Measurements from ENCODE around the gene DOCK9. TPM values are rescaled to one million over a fixed set of nuclear protein-coding genes. Genes with fewer than 3 reads are reported as not detected.

The DOCK9 gene
- total RNA-seq, 2 experiments from 2014 or later: 92.4 to 100 TPM

DNA sequence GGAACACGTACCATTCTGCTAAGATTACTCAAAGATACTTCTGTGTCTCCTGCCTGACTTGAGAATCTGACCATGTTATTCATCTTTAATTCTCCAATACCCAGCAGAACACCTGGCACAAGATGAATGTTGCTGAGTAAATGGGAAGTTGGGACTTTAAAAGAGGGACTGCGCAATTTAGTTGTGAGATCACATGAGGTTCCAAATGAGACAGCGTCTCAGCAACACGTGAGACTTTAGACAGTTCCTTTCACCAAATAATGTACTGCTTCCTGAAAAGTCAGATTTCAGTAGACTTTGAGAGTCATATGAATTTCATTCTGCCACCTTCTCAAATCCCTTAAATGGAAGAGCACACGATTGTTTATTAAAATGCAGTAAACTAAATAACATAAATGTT is 36.7 kb downstream of the DOCK9 start:
- H3K27ac Mint-ChIP-seq: no peak overlapping the region
- H3K36me3 Mint-ChIP-seq (ENCODE audit: low read depth): peaks cover 1% of the 10 kb centered on the region
- peaks cover 1% of the 10 kb centered on the region for H3K4me1 Mint-ChIP-seq (ENCODE audit: low read depth)
- POLR2A ChIA-PET: no interaction called here
- ATAC-seq (no peak), DNase-seq (no peak)
- no peak overlapping the region for H3K4me3 Mint-ChIP-seq
- no peaks in the 10 kb centered on the region for H3K27me3 Mint-ChIP-seq (ENCODE audit: low read depth)
- CTCF ChIA-PET: no interaction called here
- H3K9me3 Mint-ChIP-seq (ENCODE audit: insufficient read depth): no peaks in the 10 kb centered on the region

DNA sequence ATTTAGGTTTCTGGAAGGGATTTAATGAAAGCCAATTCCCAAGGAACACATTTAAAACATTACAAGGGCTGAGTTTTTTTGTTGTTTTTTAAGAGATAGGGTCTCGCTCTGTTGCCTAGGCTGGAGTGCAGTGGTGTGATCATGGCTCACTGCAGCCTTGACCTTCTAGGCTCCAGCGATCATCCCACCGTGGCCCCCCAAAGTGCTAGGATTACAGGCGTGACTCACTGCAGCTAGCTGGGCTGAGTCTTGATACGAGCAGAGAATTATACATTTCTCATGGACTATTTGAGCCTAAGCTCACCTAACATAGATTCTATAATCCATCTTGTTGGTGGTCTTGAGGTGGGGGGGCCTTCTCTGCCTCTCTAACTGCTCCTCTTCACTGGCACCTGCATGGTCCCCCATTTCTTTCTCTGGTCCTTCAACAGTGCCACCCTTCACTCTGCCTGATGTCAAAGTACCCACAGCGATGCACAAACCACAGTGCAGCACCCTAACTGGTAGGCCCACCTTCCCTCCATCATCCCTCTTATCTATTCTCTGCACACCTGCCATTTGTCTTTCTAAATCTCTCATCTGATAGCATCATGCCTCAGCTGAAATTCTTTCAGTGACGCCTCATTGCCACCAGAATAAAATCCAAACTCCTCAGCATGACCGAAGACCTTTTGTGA is 37.4 kb downstream of the DOCK9 start:
- no peaks in the 10 kb centered on the region for H3K9me3 Mint-ChIP-seq (ENCODE audit: insufficient read depth)
- no peak for ATAC-seq

DNA sequence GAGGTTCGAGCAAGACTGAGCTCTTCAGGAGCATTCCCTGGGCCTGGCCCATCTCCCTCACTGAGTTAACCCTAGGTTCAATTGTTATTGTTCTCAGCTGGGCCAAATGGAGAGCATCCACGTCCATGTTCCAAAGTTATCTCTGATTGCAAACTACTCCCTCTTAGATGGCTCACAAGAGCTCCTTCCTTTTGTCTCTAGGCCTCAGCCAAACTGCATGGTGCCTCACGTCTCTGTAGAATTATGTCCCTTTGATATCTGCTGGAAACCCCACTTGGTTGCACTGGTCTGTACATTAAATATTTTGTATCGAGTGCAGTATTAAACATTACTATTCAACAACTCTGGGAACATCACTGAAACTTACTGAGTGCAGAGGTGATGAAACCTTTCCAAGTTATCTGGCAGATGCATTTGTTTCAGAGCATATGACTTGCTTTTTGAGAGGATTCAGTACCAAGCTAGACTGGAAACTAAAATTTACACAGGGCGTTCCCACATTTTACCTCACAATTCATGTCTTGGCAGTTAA is 38.1 kb downstream of the DOCK9 start:
- H3K4me1 Mint-ChIP-seq (ENCODE audit: low read depth): peaks cover 1% of the 10 kb centered on the region
- POLR2A ChIA-PET: no interaction called here
- H3K27ac Mint-ChIP-seq: no peak overlapping the region
- peaks cover 8% of the 10 kb centered on the region for H3K36me3 Mint-ChIP-seq (ENCODE audit: low read depth)
- no peaks in the 10 kb centered on the region for H3K27me3 Mint-ChIP-seq (ENCODE audit: low read depth)
- H3K9me3 Mint-ChIP-seq (ENCODE audit: insufficient read depth): peaks cover 4% of the 10 kb centered on the region
- DNase-seq: no peak
- ATAC-seq: no peak
- H3K4me3 Mint-ChIP-seq: no peak overlapping the region
- CTCF ChIA-PET: no interaction called here

More for the DNA sequence above, 37.4 kb downstream of the DOCK9 start:
- H3K27ac Mint-ChIP-seq: no peak overlapping the region
- H3K4me3 Mint-ChIP-seq: no peak overlapping the region
- no peak for DNase-seq
- H3K27me3 Mint-ChIP-seq (ENCODE audit: low read depth): no peaks in the 10 kb centered on the region
- ChIA-PET POLR2A (no interaction called here), CTCF (no interaction called here)
- H3K36me3 Mint-ChIP-seq (ENCODE audit: low read depth): peaks cover 5% of the 10 kb centered on the region
- peaks cover 1% of the 10 kb centered on the region for H3K4me1 Mint-ChIP-seq (ENCODE audit: low read depth)

DNA sequence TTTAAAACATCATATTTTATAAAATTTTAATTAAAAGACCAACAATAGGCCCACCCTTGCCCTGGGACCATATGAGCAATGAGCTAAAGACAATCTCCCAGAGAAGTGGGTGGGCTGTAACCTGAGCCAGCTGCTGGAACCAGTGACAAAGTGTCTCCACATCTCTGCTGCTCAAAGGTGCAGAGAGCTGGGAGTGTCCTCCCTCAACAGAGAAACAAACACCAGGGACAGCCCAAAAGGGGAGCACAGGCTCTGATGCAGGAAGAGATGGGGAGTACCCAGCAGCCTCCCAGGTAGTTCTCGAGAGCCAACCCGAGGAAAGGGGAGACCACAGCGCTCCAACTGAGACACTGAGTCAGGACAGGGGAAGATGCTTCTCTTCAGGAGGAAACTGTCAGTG is 39.1 kb downstream of the DOCK9 start:
- H3K4me3 Mint-ChIP-seq: no peak overlapping the region
- H3K27ac Mint-ChIP-seq: no peak overlapping the region
- peaks cover 15% of the 10 kb centered on the region for H3K36me3 Mint-ChIP-seq (ENCODE audit: low read depth)

GRCh38 chr13:98937911-98938381 is 39.9 kb downstream of the DOCK9 start:
- ATAC-seq (no peak), DNase-seq (no peak)
- POLR2A ChIA-PET: no interaction called here
- CTCF ChIA-PET: no interaction called here
- H3K27me3 Mint-ChIP-seq (ENCODE audit: low read depth): no peaks in the 10 kb centered on the region
- H3K4me3 Mint-ChIP-seq: no peak overlapping the region
- H3K27ac Mint-ChIP-seq: no peak overlapping the region
- H3K9me3 Mint-ChIP-seq (ENCODE audit: insufficient read depth): peaks cover 9% of the 10 kb centered on the region
- peaks cover 20% of the 10 kb centered on the region for H3K36me3 Mint-ChIP-seq (ENCODE audit: low read depth)
- H3K4me1 Mint-ChIP-seq (ENCODE audit: low read depth): peaks cover 1% of the 10 kb centered on the region

More for the DNA sequence above, 39.1 kb downstream of the DOCK9 start:
- ChIA-PET POLR2A (no interaction called here), CTCF (no interaction called here)
- peaks cover 9% of the 10 kb centered on the region for H3K9me3 Mint-ChIP-seq (ENCODE audit: insufficient read depth)
- no peaks in the 10 kb centered on the region for H3K27me3 Mint-ChIP-seq (ENCODE audit: low read depth)
- DNase-seq (no peak), ATAC-seq (no peak)
- H3K4me1 Mint-ChIP-seq (ENCODE audit: low read depth): peaks cover 1% of the 10 kb centered on the region

DNA sequence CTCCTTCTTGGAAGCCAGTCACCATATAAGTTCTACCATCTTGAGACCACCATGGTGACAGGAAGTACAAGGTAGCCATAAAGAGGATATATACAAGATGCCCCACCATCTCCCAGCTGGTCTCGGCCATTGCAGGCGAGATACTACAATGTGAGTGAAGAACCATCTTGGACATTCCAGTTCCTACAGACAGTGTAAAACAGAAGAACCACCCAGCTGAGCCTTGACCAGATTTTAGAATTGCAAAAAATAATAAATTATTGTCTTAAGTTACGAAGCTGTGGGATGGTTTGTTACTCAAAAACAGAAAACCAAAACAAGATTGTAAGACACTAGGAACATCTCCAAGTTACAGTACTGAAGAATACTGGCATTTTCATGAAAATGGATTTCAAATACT is 43.6 kb downstream of the DOCK9 start:
- Mint-ChIP-seq H3K4me1 (ENCODE audit: low read depth) (peaks cover 5% of the 10 kb centered on the region), H3K27ac (no peak overlapping the region), H3K9me3 (ENCODE audit: insufficient read depth) (peaks cover 9% of the 10 kb centered on the region), H3K4me3 (no peak overlapping the region), H3K36me3 (ENCODE audit: low read depth) (peaks cover 29% of the 10 kb centered on the region), H3K27me3 (ENCODE audit: low read depth) (no peaks in the 10 kb centered on the region)
- ATAC-seq (no peak), DNase-seq (no peak)
- CTCF ChIA-PET: interaction anchor here (1.2 kb wide), 1 partner anchor 95 kb away, joined by 3 read pairs; no protein-coding TSS in a partner anchor
- POLR2A ChIA-PET: interaction anchor here (0.6 kb wide), 1 partner anchor 119 kb away, joined by 4 read pairs; no protein-coding TSS in a partner anchor

DNA sequence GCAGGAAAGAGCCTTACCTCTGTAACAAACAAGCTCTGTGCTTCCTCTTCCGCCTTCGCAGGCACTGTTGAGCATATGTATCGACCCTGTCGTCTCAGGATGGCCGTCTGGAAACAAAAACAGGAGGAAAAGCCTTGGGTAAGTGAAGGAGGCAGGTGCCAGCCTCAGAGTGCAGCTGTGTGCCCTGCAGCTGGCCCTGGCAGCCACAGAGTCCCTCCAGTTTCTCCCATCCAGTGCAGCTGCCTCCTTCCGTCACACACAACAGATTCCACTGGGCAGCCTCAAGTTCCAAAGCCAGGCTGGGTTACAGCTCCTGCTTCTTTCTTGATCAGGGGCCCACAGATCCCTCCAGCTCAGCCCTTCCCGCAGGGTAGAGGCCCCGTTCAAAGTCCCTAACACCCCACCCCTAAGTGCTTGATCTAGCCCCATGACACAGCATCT is 47.7 kb downstream of the DOCK9 start:
- peaks cover 4% of the 10 kb centered on the region for H3K4me1 Mint-ChIP-seq (ENCODE audit: low read depth)
- ChIA-PET POLR2A (interaction anchor here (1.3 kb wide), 1 partner anchor 76 kb away, joined by 3 read pairs; no protein-coding TSS in a partner anchor), CTCF (interaction anchor here (0.7 to 1.5 kb wide), 2 partner anchors 9 to 60 kb away, joined by 3 read pairs; no protein-coding TSS in a partner anchor)
- peak overlapping the region; percentile 50 for H3K4me3 Mint-ChIP-seq
- peaks cover 9% of the 10 kb centered on the region for H3K9me3 Mint-ChIP-seq (ENCODE audit: insufficient read depth)
- no peak for DNase-seq
- peaks cover 35% of the 10 kb centered on the region for H3K36me3 Mint-ChIP-seq (ENCODE audit: low read depth)
- H3K27ac Mint-ChIP-seq: peak overlapping the region; percentile 80
- ATAC-seq: peak; percentile 65
- no peaks in the 10 kb centered on the region for H3K27me3 Mint-ChIP-seq (ENCODE audit: low read depth)

DNA sequence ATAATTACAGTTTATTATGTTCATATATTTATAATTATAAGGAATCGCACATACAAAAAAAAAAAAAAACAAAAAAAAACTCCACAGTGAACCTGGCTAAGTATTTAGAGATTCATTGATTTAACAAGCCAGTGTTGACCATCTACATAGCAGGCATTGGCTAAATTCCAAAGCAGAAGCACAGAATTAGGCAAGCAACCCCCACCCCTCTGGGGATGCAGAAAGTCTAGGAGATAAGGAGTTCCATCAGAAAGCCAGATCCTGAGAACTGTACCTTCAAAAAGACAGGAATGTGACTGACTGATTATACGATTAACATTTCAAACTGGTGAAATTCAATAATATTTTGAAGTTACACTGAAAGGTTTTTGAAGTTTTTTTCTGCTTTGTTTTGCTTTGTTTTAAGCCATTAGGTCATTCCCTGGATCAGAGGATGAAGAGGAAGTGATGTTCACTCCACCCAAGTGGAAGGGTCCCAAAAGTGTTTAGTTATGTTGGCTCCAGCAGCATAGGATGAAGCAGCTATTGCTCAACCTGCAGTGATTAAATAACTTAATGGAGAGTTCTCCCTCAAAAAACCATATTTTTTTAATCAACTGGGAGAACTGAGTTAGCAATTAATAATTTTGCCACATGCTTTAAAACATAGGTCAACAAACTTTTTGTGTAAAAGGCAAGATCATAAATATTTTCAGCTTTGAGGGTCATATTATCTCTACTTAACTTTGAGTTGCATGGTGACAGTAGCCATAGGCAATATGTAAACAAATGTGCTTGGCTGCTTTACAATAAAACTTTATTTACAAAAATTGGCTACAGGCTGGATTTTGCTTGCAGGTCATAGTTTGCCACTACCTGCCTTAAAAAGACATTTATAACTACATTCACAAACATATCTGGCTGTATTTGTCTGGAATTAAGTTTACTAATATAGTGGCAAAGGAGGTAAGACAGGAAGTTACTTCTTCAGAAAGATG is 49.6 kb downstream of the DOCK9 start:
- H3K27me3 Mint-ChIP-seq (ENCODE audit: low read depth): no peaks in the 10 kb centered on the region
- no peak overlapping the region for H3K27ac Mint-ChIP-seq
- ATAC-seq (no peak), DNase-seq (no peak)
- H3K4me1 Mint-ChIP-seq (ENCODE audit: low read depth): peaks cover 4% of the 10 kb centered on the region
- H3K36me3 Mint-ChIP-seq (ENCODE audit: low read depth): peaks cover 29% of the 10 kb centered on the region
- H3K4me3 Mint-ChIP-seq: no peak overlapping the region
- POLR2A ChIA-PET: no interaction called here
- H3K9me3 Mint-ChIP-seq (ENCODE audit: insufficient read depth): no peaks in the 10 kb centered on the region
- CTCF ChIA-PET: no interaction called here

DNA sequence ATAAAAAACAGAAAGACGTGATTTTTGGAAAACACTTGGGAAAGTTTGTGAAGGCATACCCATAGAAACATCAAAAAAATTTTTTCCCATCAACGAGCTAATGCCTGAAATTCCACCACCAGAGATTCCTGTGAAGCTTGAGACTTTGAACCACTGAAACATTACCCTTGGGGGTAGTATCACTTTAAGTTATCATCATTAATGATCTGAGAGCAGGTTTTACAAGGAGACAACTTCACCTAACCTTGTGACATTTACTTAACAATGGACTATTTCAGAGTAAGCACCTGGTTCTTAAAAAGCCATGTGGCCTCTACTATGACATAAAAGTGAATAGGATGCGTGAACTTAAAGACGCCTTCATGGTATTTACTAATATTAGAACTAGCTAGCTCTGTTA is 51.9 kb downstream of the DOCK9 start:
- peaks cover 45% of the 10 kb centered on the region for H3K36me3 Mint-ChIP-seq (ENCODE audit: low read depth)
- no peak for ATAC-seq

DNA sequence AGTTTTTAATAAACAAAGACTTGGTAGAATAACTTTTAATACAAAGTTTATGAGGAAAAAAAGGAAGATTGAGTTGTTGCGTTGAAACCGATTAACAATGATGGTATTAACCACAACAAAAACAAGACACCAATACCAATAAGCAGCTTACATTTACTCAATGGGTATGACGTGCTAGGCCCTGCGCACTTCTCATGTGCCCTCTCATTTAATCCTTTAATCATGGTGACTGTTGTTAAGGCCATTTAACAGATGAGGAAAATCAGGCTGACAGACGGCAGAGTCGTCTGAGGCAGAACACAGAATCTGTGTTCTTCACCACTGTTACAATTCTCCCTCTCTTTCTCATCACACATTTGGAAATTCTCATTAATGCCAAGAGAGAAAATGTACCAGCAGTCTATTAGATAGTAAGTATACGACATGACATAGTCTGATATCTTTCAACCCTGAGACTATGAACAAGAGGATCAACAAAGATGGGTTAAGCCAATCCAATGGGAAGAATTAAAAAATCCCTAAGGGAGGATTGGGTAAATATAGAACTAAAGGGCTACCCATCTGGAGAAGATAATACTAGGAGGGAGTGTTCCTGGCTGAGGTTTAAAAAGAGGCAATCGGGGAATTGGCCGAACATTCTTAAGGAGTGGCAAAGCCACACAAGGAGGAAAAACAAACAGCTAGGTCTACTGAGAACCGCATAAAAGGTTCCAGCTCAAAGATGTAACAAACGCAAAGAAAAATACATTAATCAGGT is 54.0 kb downstream of the DOCK9 start:
- peaks cover 56% of the 10 kb centered on the region for H3K36me3 Mint-ChIP-seq (ENCODE audit: low read depth)
- H3K4me1 Mint-ChIP-seq (ENCODE audit: low read depth): peaks cover 15% of the 10 kb centered on the region
- no peak for ATAC-seq
- CTCF ChIA-PET: no interaction called here
- no peaks in the 10 kb centered on the region for H3K27me3 Mint-ChIP-seq (ENCODE audit: low read depth)
- no peak overlapping the region for H3K4me3 Mint-ChIP-seq
- no peaks in the 10 kb centered on the region for H3K9me3 Mint-ChIP-seq (ENCODE audit: insufficient read depth)
- POLR2A ChIA-PET: interaction anchor here (0.6 kb wide), 1 partner anchor 86 kb away, joined by 3 read pairs; no protein-coding TSS in a partner anchor
- H3K27ac Mint-ChIP-seq: no peak overlapping the region
- no peak for DNase-seq

More for the DNA sequence above, 51.9 kb downstream of the DOCK9 start:
- no peak for DNase-seq
- ChIA-PET CTCF (no interaction called here), POLR2A (no interaction called here)
- Mint-ChIP-seq H3K27me3 (ENCODE audit: low read depth) (no peaks in the 10 kb centered on the region), H3K4me3 (no peak overlapping the region), H3K9me3 (ENCODE audit: insufficient read depth) (no peaks in the 10 kb centered on the region), H3K4me1 (ENCODE audit: low read depth) (peaks cover 4% of the 10 kb centered on the region), H3K27ac (no peak overlapping the region)

- H3K27ac Mint-ChIP-seq: no peak overlapping the region
- H3K4me1 Mint-ChIP-seq (ENCODE audit: low read depth): peaks cover 24% of the 10 kb centered on the region
- H3K27me3 Mint-ChIP-seq (ENCODE audit: low read depth): no peaks in the 10 kb centered on the region
- H3K4me3 Mint-ChIP-seq: no peak overlapping the region
- ATAC-seq (no peak), DNase-seq (no peak)
- ChIA-PET CTCF (no interaction called here), POLR2A (interaction anchor here (0.6 kb wide), 1 partner anchor 166 kb away, joined by 3 read pairs; no protein-coding TSS in a partner anchor)
- no peaks in the 10 kb centered on the region for H3K9me3 Mint-ChIP-seq (ENCODE audit: insufficient read depth)
- H3K36me3 Mint-ChIP-seq (ENCODE audit: low read depth): peaks cover 62% of the 10 kb centered on the region
Observed at GRCh38 chr13:98922306-98922705, 55.6 kb downstream of the DOCK9 start.

Measured in activated CD8-positive, alpha-beta T cell treated with anti-CD3 and anti-CD28 coated beads, Interleukin-2, amount 10 ng/mL, durations not matched to agents 7 days and 5 days (primary cell).